Measurements from ENCODE around the gene SYT5. TPM values are rescaled to one million over a fixed set of nuclear protein-coding genes. Genes with fewer than 3 reads are reported as not detected.

The SYT5 gene
- polyA plus RNA-seq, 3 donors = not detected

- H3K9ac ChIP-seq (ENCODE audit: insufficient read depth, low read length, poor library complexity, severe bottlenecking) = no peak overlapping the region
- H3K4me1 Mint-ChIP-seq = peaks cover 22% of the 10 kb centered on the region
- H3K27me3 Mint-ChIP-seq (ENCODE audit: low read depth in 3 of 3) = peaks cover 75 to 92% (median 91%) of the 10 kb centered on the region in 3 donors
- WGBS (ENCODE audit: insufficient coverage) = no CpG with 5 or more reads among the region's 5 CpGs
- H3K27ac Mint-ChIP-seq = no peak overlapping the region
- H3K36me3 Mint-ChIP-seq = peaks cover 6 to 8% of the 10 kb centered on the region in 2 donors
- peaks cover 20 to 23% of the 10 kb centered on the region in 2 donors for H3K9me3 ChIP-seq (replicated peaks in 1 of 2; ENCODE audit: control insufficient read depth in 1 of 2, insufficient read depth in 1 of 2, low read length in 2 of 2)
- DNase-seq = no peak
- no peak overlapping the region for H3K4me3 ChIP-seq (replicated peaks in 1 of 3; ENCODE audit: low read depth in 2 of 3, low read length in 3 of 3)
- H3K4me2 ChIP-seq (replicated peaks; ENCODE audit: extremely low read depth, low read length, poor library complexity, severe bottlenecking) = no peak overlapping the region
- TF ChIP-seq, protein P1, sequence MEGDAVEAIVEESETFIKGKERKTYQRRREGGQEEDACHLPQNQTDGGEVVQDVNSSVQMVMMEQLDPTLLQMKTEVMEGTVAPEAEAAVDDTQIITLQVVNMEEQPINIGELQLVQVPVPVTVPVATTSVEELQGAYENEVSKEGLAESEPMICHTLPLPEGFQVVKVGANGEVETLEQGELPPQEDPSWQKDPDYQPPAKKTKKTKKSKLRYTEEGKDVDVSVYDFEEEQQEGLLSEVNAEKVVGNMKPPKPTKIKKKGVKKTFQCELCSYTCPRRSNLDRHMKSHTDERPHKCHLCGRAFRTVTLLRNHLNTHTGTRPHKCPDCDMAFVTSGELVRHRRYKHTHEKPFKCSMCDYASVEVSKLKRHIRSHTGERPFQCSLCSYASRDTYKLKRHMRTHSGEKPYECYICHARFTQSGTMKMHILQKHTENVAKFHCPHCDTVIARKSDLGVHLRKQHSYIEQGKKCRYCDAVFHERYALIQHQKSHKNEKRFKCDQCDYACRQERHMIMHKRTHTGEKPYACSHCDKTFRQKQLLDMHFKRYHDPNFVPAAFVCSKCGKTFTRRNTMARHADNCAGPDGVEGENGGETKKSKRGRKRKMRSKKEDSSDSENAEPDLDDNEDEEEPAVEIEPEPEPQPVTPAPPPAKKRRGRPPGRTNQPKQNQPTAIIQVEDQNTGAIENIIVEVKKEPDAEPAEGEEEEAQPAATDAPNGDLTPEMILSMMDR (IDR thresholded peaks at IDR 0.05) = no peak
- peaks cover 18 to 27% of the 10 kb centered on the region in 2 donors for H3K4me1 ChIP-seq (ENCODE audit: control insufficient read depth in 1 of 2, insufficient read depth in 2 of 2, low read length in 2 of 2)
- H3K9me3 Mint-ChIP-seq = peaks cover 8 to 47% (median 26%) of the 10 kb centered on the region in 7 donors
- H3K4me3 Mint-ChIP-seq = peak overlapping the region in 1 of 2 donors; percentile 76
- H4K20me1 ChIP-seq (ENCODE audit: insufficient read depth, low read length) = no peaks in the 10 kb centered on the region
- H3K79me2 ChIP-seq (ENCODE audit: insufficient read depth, low read length) = no peaks in the 10 kb centered on the region
- H3K36me3 ChIP-seq (replicated peaks in 1 of 2; ENCODE audit: control insufficient read depth in 1 of 2, insufficient read depth in 2 of 2, low read length in 2 of 2) = no peaks in the 10 kb centered on the region
- peaks cover 23 to 86% of the 10 kb centered on the region in 2 donors for H3K27me3 ChIP-seq (ENCODE audit: control insufficient read depth in 2 of 2, insufficient read depth in 2 of 2, low read length in 2 of 2)
- intact Hi-C loops (cut with micrococcal nuclease) = no loop called here
- H2AFZ ChIP-seq (ENCODE audit: insufficient read depth, low read depth, low read length, poor library complexity, severe bottlenecking) = no peak overlapping the region
- H3K27ac ChIP-seq (ENCODE audit: low read depth in 1 of 2, low read length in 2 of 2) = no peak overlapping the region
These were observed 8.6 kb downstream of the SYT5 start for GRCh38 chr19:55171440-55171839.

- H3K27me3 ChIP-seq (ENCODE audit: control insufficient read depth in 2 of 2, insufficient read depth in 2 of 2, low read length in 2 of 2) = peaks cover 22 to 81% of the 10 kb centered on the region in 2 donors
- Mint-ChIP-seq H3K4me3 (no peak overlapping the region), H3K27me3 (ENCODE audit: low read depth in 3 of 3) (peaks cover 70 to 91% (median 89%) of the 10 kb centered on the region in 3 donors), H3K36me3 (peaks cover 6 to 9% of the 10 kb centered on the region in 2 donors), H3K27ac (no peak overlapping the region), H3K4me1 (peaks cover 22% of the 10 kb centered on the region), H3K9me3 (peaks cover 7 to 38% (median 21%) of the 10 kb centered on the region in 7 donors)
- no peak overlapping the region for H3K4me2 ChIP-seq (replicated peaks; ENCODE audit: extremely low read depth, low read length, poor library complexity, severe bottlenecking)
- H3K9ac ChIP-seq (ENCODE audit: insufficient read depth, low read length, poor library complexity, severe bottlenecking) = no peak overlapping the region
- TF ChIP-seq, protein P1 (IDR thresholded peaks at IDR 0.05) = no peak
- H2AFZ ChIP-seq (ENCODE audit: insufficient read depth, low read depth, low read length, poor library complexity, severe bottlenecking) = no peak overlapping the region
- H3K36me3 ChIP-seq (replicated peaks in 1 of 2; ENCODE audit: control insufficient read depth in 1 of 2, insufficient read depth in 2 of 2, low read length in 2 of 2) = no peaks in the 10 kb centered on the region
- peaks cover 11 to 16% of the 10 kb centered on the region in 2 donors for H3K9me3 ChIP-seq (replicated peaks in 1 of 2; ENCODE audit: control insufficient read depth in 1 of 2, insufficient read depth in 1 of 2, low read length in 2 of 2)
- H3K79me2 ChIP-seq (ENCODE audit: insufficient read depth, low read length) = no peaks in the 10 kb centered on the region
- DNase-seq = no peak
- WGBS (ENCODE audit: insufficient coverage) = 71% methylated on average over 3 of the region's 4 CpGs
- intact Hi-C loops (cut with micrococcal nuclease) = loop anchor here in 1 of 2 donors (10.0 kb wide), 1 partner anchor 84 kb away; no protein-coding TSS in a partner anchor
- H3K4me3 ChIP-seq (replicated peaks in 1 of 3; ENCODE audit: low read depth in 2 of 3, low read length in 3 of 3) = no peak overlapping the region
- no peaks in the 10 kb centered on the region for H4K20me1 ChIP-seq (ENCODE audit: insufficient read depth, low read length)
- no peak overlapping the region for H3K27ac ChIP-seq (ENCODE audit: low read depth in 1 of 2, low read length in 2 of 2)
- peaks cover 21 to 30% of the 10 kb centered on the region in 2 donors for H3K4me1 ChIP-seq (ENCODE audit: control insufficient read depth in 1 of 2, insufficient read depth in 2 of 2, low read length in 2 of 2)
These were observed 11.0 kb downstream of the SYT5 start for GRCh38 chr19:55169136-55169535.
